ENCODE measurements around the gene TTLL3.

- TF ChIP-seq CTCF (IDR thresholded peaks at IDR 0.05; ENCODE audit: insufficient read depth, low read length, poor library complexity, severe bottlenecking): no peak
- no peak for TF ChIP-seq EZH2phosphoT487 (conservative IDR thresholded peaks at IDR 0.05; ENCODE audit: low read length)
Measured at GRCh38 chr3:9761919-9762318, 48.1 kb upstream of the TTLL3 start.

Measured in SU-DHL-6 (cell line).